BE2C (cell line): ENCODE measurements around the gene UNC45B.
"Not testable (repeated sequence)": the region's sequence is repeated elsewhere in the genome, so short reads cannot be mapped to it uniquely, and the experiment has no call there.

Source experiments
- DNase-seq: peaks from one replicate; pipeline ENCODE4 v3.0.0-alpha.2; 2020
- H3K27me3 ChIP-seq: fragments of 250-450 bp; sonication (Bioruptor Pico); 2 replicates; pipeline ENCODE4 v1.5.1; 2020; ENCODE audit warnings: mild to moderate bottlenecking
- H3K36me3 ChIP-seq: fragments of 250-450 bp; sonication (Bioruptor Pico); 2 replicates; pipeline ENCODE4 v1.5.1; 2020; ENCODE audit warnings: mild to moderate bottlenecking
- H3K4me1 ChIP-seq: fragments of 250-450 bp; sonication (Bioruptor Pico); 2 replicates; pipeline ENCODE4 v1.5.1; 2020
- H3K4me3 ChIP-seq: 2 replicates; pipeline ENCODE4 v1.5.1; 2011; ENCODE audit warnings: low read depth, low read length
- H3K9me3 ChIP-seq: fragments of 250-450 bp; sonication (Bioruptor Pico); 2 replicates; pipeline ENCODE4 v1.5.1; 2020
- TF ChIP-seq, protein P1 (sequence below): IDR thresholded peaks from 2 replicates; pipeline ENCODE4 v1.5.1; 2012; ENCODE audit warnings: mild to moderate bottlenecking, low read depth, low read length

Gene UNC45B

DNA sequence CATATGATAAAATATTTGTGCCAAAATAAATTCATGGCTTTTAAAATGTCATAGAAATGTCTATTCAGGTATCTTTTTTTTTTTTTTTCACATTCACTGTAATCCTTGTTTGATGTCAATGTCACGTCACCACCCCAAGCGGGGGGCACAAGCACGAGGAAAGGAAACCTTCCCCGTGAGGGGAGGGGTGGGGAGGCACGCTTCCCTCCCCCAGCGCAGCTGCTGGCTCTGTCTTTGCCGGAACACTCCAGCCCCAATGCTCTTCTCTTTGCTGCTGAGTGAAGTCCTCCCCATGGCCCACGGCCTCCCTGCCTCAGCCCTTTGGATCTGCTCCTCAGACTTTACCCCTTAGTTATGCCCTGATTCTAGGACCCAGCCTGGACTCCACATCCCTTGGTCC, 45.1 kb downstream of the UNC45B start:
- H3K36me3 ChIP-seq = no peaks in the 10 kb centered on the region
- peaks cover 11% of the 10 kb centered on the region for H3K27me3 ChIP-seq
- no peak overlapping the region for H3K4me3 ChIP-seq
- H3K4me1 ChIP-seq = no peaks in the 10 kb centered on the region
- TF ChIP-seq, protein P1, sequence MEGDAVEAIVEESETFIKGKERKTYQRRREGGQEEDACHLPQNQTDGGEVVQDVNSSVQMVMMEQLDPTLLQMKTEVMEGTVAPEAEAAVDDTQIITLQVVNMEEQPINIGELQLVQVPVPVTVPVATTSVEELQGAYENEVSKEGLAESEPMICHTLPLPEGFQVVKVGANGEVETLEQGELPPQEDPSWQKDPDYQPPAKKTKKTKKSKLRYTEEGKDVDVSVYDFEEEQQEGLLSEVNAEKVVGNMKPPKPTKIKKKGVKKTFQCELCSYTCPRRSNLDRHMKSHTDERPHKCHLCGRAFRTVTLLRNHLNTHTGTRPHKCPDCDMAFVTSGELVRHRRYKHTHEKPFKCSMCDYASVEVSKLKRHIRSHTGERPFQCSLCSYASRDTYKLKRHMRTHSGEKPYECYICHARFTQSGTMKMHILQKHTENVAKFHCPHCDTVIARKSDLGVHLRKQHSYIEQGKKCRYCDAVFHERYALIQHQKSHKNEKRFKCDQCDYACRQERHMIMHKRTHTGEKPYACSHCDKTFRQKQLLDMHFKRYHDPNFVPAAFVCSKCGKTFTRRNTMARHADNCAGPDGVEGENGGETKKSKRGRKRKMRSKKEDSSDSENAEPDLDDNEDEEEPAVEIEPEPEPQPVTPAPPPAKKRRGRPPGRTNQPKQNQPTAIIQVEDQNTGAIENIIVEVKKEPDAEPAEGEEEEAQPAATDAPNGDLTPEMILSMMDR = no peak
- DNase-seq = no peak
- H3K9me3 ChIP-seq = no peaks in the 10 kb centered on the region

DNA sequence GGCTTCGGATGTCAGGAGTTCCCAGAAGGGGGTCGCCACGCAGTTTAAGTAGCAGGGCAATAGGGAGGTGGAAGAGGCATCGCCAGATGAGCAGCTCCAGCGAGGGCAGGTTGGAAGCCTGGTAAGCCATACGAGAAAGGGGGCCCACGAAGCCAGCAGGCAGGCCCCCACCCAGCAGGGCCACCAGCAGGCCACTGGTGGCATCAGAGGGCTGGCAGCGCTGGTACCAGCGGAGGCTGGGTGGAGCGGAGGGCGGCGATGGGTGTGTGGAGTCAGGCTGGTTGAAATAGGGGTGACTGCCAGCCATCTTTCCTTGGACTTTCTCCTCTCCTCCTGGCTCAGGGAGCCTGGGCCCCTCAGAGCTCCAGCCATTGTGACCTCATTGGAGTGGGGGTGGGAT, 46.4 kb downstream of the UNC45B start, which contains the start of gene SLC35G3:
TSS of gene SLC35G3 (minus strand) at position 393 of the 400 bp plus-strand sequence. CDS start at position 307, 86 bp downstream.
- not testable (repeated sequence) for H3K9me3 ChIP-seq, H3K27me3 ChIP-seq, H3K4me1 ChIP-seq, DNase-seq, H3K4me3 ChIP-seq, H3K36me3 ChIP-seq

DNA sequence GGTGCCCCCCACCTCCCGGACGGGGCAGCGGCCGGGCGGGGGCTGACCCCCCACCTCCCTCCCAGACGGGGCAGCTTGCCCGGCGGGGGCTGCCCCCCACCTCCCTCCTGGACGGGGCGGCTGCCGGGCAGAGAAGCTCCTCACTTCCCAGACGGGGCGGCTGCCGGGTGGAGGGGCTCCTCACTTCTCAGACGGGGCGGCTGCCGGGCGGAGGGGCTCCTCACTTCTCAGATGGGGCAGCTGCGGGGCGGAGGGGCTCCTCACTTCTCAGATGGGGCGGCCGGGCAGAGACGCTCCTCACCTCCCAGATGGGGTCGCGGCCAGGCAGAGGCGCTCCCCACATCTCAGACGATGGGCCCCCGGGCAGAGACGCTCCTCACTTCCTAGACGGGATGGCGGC, 47.4 kb downstream of the UNC45B start:
- H3K4me3 ChIP-seq, H3K27me3 ChIP-seq, H3K9me3 ChIP-seq, H3K36me3 ChIP-seq, H3K4me1 ChIP-seq, DNase-seq: not testable (repeated sequence)

DNA sequence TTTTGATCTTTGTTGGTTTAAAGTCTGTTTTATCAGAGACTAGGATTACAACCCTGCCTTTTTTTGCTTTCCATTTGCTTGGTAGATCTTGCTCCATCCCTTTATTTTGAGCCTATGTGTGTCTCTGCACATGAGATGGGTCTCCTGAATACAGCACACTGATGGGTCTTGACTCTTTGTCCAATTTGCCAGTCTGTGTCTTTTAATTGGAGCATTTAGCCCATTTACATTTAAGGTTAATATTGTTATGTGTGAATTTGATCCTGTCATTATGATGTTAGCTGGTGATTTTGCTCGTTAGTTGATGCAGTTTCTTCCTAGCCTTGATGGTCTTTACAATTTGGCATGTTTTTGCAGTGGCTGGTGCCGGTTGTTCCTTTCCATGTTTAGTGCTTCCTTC, 55.0 kb downstream of the UNC45B start:
- not testable (repeated sequence) for H3K27me3 ChIP-seq, H3K9me3 ChIP-seq, H3K4me1 ChIP-seq, H3K36me3 ChIP-seq, H3K4me3 ChIP-seq, DNase-seq

DNA sequence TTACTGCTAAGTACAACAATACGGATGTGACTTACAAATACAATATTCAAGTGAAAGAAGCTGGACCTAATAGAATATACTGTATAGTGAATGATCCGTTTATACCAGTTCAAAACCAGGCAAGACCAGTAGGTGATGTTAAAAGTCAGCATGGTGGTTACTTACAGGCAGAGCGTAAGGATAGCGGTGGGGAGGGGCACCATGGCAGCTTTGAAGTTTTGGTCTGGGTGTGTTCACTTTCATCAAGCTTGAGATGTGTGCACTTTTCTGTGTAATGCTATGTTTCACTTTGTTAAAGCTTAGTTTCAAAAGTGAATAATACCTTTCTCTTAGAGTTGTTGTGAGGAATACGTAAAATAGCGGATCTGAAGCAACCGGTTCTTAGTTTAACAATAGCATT, 63.1 kb downstream of the UNC45B start:
- Histone ChIP-seq H3K27me3 (peaks cover 2% of the 10 kb centered on the region; the same call in 1 of the 2 replicates), H3K36me3 (no peaks in the 10 kb centered on the region), H3K9me3 (no peaks in the 10 kb centered on the region), H3K4me1 (no peaks in the 10 kb centered on the region), H3K4me3 (no peak overlapping the region)
- DNase-seq = no peak
- TF ChIP-seq, protein P1 = no peak

DNA sequence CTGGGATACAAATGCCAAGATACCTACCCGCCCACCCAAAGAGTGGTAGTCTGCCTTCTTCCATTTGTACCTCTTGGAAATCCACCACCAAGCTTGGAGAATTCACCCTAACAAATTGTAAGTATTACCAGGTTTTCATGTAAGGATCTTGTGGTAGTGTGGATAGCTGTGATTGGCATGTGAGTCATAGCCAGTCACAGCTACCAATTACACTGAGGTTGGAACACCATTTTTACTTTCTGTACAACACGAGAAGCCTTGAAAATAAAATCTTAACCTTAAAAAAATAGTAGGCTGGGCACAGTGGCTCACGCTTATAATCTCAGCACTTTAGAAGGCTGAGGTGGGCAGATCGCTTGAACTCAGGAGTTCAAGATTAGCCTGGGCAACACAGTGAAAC, 65.1 kb downstream of the UNC45B start:
- Histone ChIP-seq H3K4me3 (no peak overlapping the region), H3K9me3 (no peaks in the 10 kb centered on the region), H3K36me3 (no peaks in the 10 kb centered on the region), H3K4me1 (no peaks in the 10 kb centered on the region), H3K27me3 (peaks cover 2% of the 10 kb centered on the region; the same call in 1 of the 2 replicates)
- TF ChIP-seq, protein P1 = no peak
- DNase-seq = no peak

DNA sequence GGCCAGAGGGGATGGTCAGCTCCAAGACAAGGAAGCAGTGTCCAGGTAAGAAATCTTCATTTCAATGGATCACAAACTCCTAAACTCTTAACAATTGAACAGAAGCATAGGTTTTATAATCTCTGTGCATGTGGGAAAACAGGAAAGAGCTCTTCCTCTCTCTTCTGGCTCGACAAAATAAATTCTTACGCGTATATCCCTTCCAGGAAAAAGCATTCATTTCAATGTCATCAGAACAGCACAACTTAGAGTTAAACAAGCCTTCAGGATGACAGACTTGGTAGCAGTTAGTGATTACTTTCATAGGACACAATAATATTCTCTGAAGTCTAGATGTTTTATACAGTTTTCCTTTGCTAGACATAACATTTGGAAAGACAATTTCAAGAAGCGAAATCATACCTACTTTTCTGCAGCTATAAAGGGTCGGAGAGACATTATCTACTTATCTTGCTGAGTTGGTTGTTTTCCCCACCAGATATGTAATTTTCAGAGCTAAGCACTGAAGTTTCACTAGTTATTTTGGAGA, 65.9 kb downstream of the UNC45B start:
- no peaks in the 10 kb centered on the region for H3K9me3 ChIP-seq
- H3K36me3 ChIP-seq = no peaks in the 10 kb centered on the region
- no peaks in the 10 kb centered on the region for H3K4me1 ChIP-seq
- DNase-seq = no peak
- TF ChIP-seq, protein P1 = no peak
- no peak overlapping the region for H3K4me3 ChIP-seq
- peaks cover 2% of the 10 kb centered on the region; the same call in 1 of the 2 replicates for H3K27me3 ChIP-seq

DNA sequence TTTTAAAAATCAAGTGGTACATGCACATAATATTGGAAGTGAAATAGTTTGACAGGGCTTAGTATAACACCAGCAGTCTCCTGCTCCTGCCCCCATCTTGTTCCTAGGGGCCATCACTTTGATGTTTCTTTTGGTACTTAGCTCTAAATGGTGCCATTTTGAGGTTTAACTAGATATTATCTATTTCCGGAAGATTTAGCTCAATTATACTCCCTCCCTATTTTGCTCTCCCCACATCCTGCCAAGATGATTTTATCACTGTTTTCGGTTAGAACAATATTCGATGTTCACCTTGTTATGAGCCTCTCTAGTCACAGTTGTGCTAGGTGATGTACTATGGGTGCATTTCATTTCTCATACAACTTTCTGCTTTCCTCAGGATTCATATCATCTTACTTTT, 66.6 kb downstream of the UNC45B start:
- Histone ChIP-seq H3K4me3 (no peak overlapping the region), H3K4me1 (no peaks in the 10 kb centered on the region), H3K27me3 (peaks cover 2% of the 10 kb centered on the region; the same call in 1 of the 2 replicates), H3K9me3 (no peaks in the 10 kb centered on the region), H3K36me3 (no peaks in the 10 kb centered on the region)
- DNase-seq = no peak
- TF ChIP-seq, protein P1 = no peak
